Neural cell (in vitro differentiated cells): ENCODE results near the gene AGBL4. TPM values are rescaled to one million over a fixed set of nuclear protein-coding genes. Genes with fewer than 3 reads are reported as not detected.

ENCODE experiments used
- H2AFZ ChIP-seq: fragments of 200-600, 300-800 bp; sonication (generic), shearing (Covaris generic); 2 replicates; pipeline ENCODE4 v1.6.0; 2014; ENCODE audit warnings: low read depth, mild to moderate bottlenecking, antibody characterized with exemption, low read length, moderate library complexity
- H3F3A ChIP-seq: fragments of 200-600 bp; shearing (Covaris generic); 2 replicates; pipeline ENCODE4 v1.6.1; 2016; ENCODE audit warnings: mild to moderate bottlenecking, moderate library complexity, mixed read lengths, antibody characterized with exemption, low read length; ENCODE audit not compliant: insufficient read depth, poor library complexity, severe bottlenecking
- H3K27ac ChIP-seq: fragments of 200-600, 300-800 bp; sonication (generic), shearing (Covaris generic); 2 replicates; pipeline ENCODE4 v1.5.1; 2014; ENCODE audit warnings: mild to moderate bottlenecking, low read length, moderate library complexity
- H3K27me3 ChIP-seq: fragments of 300-800, 200-600 bp; sonication (generic), shearing (Covaris generic); 2 replicates; pipeline ENCODE4 v1.6.0; 2014; ENCODE audit warnings: mild to moderate bottlenecking, low read depth, low read length, moderate library complexity; ENCODE audit not compliant: insufficient read depth
- H3K36me3 ChIP-seq: fragments of 300-800, 200-600 bp; sonication (generic), shearing (Covaris generic); 2 replicates; pipeline ENCODE4 v1.5.1; 2014; ENCODE audit warnings: mild to moderate bottlenecking, antibody characterized with exemption, low read length, moderate library complexity; ENCODE audit not compliant: insufficient read depth
- H3K4me2 ChIP-seq: fragments of 300-800, 200-600 bp; sonication (generic), shearing (Covaris generic); 2 replicates; pipeline ENCODE4 v1.6.0; 2014; ENCODE audit warnings: mild to moderate bottlenecking, low read length
- H3K4me3 ChIP-seq: fragments of 300-800, 200-600 bp; sonication (generic), shearing (Covaris generic); 2 replicates; pipeline ENCODE4 v1.5.1; 2014; ENCODE audit warnings: mild to moderate bottlenecking, low read length, moderate library complexity
- H3K79me2 ChIP-seq: fragments of 200-600 bp; shearing (Covaris generic); replicated peaks from 2 replicates; pipeline ENCODE4 v1.6.0; 2014; ENCODE audit warnings: mild to moderate bottlenecking, low read length, moderate library complexity; ENCODE audit not compliant: insufficient read depth
- H3K9ac ChIP-seq: fragments of 300-800, 200-600 bp; sonication (generic), shearing (Covaris generic); 2 replicates; pipeline ENCODE4 v1.6.1; 2016; ENCODE audit warnings: mild to moderate bottlenecking, low read length, mixed read lengths
- H3K9me2 ChIP-seq: fragments of 200-600 bp; shearing (Covaris generic); 2 replicates; pipeline ENCODE4 v1.6.1; 2016; ENCODE audit warnings: mild to moderate bottlenecking, low read length, mixed read lengths; ENCODE audit not compliant: insufficient read depth
- H3K9me3 ChIP-seq: fragments of 200-600, 300-800 bp; sonication (generic), shearing (Covaris generic); 2 replicates; pipeline ENCODE4 v1.6.1; 2016; ENCODE audit warnings: mild to moderate bottlenecking, mixed run types, low read length, moderate library complexity, mixed read lengths
- H4K20me1 ChIP-seq: fragments of 200-600 bp; shearing (Covaris generic); 2 replicates; pipeline ENCODE4 v1.6.1; 2016; ENCODE audit warnings: mild to moderate bottlenecking, mixed run types; ENCODE audit not compliant: insufficient read depth
- CTCF ChIP-seq: fragments of 450-650 bp; IDR thresholded peaks from 2 replicates; pipeline ENCODE4 v1.5.1; 2014; ENCODE audit warnings: antibody characterized with exemption, mild to moderate bottlenecking, moderate library complexity; ENCODE audit not compliant: poor library complexity, severe bottlenecking
- EP300 ChIP-seq: fragments of 450-650 bp; conservative IDR thresholded peaks from 2 replicates; pipeline ENCODE4 v1.6.1; 2014; ENCODE audit warnings: antibody characterized with exemption, mild to moderate bottlenecking, moderate library complexity; ENCODE audit not compliant: poor library complexity, severe bottlenecking
- EZH2 ChIP-seq: fragments of 200-600, 300-800 bp; shearing (Covaris generic), sonication (generic); IDR thresholded peaks from 2 replicates; pipeline ENCODE4 v1.6.1; 2014; ENCODE audit warnings: antibody characterized with exemption, low read length, borderline replicate concordance, mild to moderate bottlenecking; ENCODE audit not compliant: insufficient read depth, poor library complexity, severe bottlenecking
- MXI1 ChIP-seq: fragments of 450-650 bp; conservative IDR thresholded peaks from 2 replicates; pipeline ENCODE4 v1.6.1; 2014; ENCODE audit warnings: antibody characterized with exemption, mild to moderate bottlenecking; ENCODE audit not compliant: poor library complexity, severe bottlenecking
- POLR2AphosphoS5 ChIP-seq: IDR thresholded peaks from 2 replicates; pipeline ENCODE4 v1.6.1; 2012
- RAD21 ChIP-seq: fragments of 450-650 bp; conservative IDR thresholded peaks from 2 replicates; pipeline ENCODE4 v1.6.1; 2014; ENCODE audit warnings: antibody characterized with exemption, mild to moderate bottlenecking, moderate library complexity
- REST ChIP-seq: IDR thresholded peaks from 2 replicates; pipeline ENCODE4 v1.6.1; 2012; ENCODE audit warnings: borderline replicate concordance
- SMC3 ChIP-seq: fragments of 450-650 bp; conservative IDR thresholded peaks from 2 replicates; pipeline ENCODE4 v1.6.1; 2014; ENCODE audit warnings: antibody characterized with exemption, mild to moderate bottlenecking, moderate library complexity; ENCODE audit not compliant: poor library complexity
- TAF1 ChIP-seq: IDR thresholded peaks from 2 replicates; pipeline ENCODE4 v1.6.1; 2012; ENCODE audit warnings: low read depth
- polyA plus RNA-seq: library from polyadenylated mRNA; depleted of rRNA; stranded (reverse); fragments of >200 nt; gene quantifications from 2 replicates; pipeline ENCODE4 v1.2.3, GENCODE V29; 2014

Gene AGBL4
- polyA plus RNA-seq, 1 donor from 2014 or later: 1.3 TPM

GRCh38 chr1:48627486-48627885, 1396.3 kb downstream of the AGBL4 start:
- TF ChIP-seq EP300: peak; percentile 81
- no peak for TF ChIP-seq TAF1
- peak; percentile 44 for TF ChIP-seq POLR2AphosphoS5
- peak overlapping the region; percentile 61 for H2AFZ ChIP-seq
- H3K4me2 ChIP-seq: peak overlapping the region; percentile 68
- H3K27ac ChIP-seq: peak overlapping the region; percentile 78
- H3F3A ChIP-seq: no peaks in the 10 kb centered on the region
- H3K4me3 ChIP-seq: peak overlapping the region; percentile 49
- no peaks in the 10 kb centered on the region for H3K9me2 ChIP-seq
- no peaks in the 10 kb centered on the region for H3K79me2 ChIP-seq
- no peaks in the 10 kb centered on the region for H3K9me3 ChIP-seq
- no peaks in the 10 kb centered on the region for H3K36me3 ChIP-seq
- H3K27me3 ChIP-seq: no peaks in the 10 kb centered on the region
- no peaks in the 10 kb centered on the region for H4K20me1 ChIP-seq
- H3K9ac ChIP-seq: peak overlapping the region; percentile 58

GRCh38 chr1:48619539-48619938, 1404.2 kb downstream of the AGBL4 start:
- no peaks in the 10 kb centered on the region for H3K36me3 ChIP-seq
- H3K9ac ChIP-seq: no peak overlapping the region
- no peaks in the 10 kb centered on the region for H3K79me2 ChIP-seq
- H3F3A ChIP-seq: no peaks in the 10 kb centered on the region
- H3K27ac ChIP-seq: no peak overlapping the region
- TF ChIP-seq EZH2 (no peak), TAF1 (no peak), POLR2AphosphoS5 (no peak), CTCF (no peak), EP300 (no peak)
- H3K4me2 ChIP-seq: no peak overlapping the region
- H3K9me2 ChIP-seq: no peaks in the 10 kb centered on the region
- no peaks in the 10 kb centered on the region for H3K9me3 ChIP-seq
- H3K27me3 ChIP-seq: no peaks in the 10 kb centered on the region
- H2AFZ ChIP-seq: no peak overlapping the region
- H4K20me1 ChIP-seq: no peaks in the 10 kb centered on the region
- H3K4me3 ChIP-seq: no peak overlapping the region

GRCh38 chr1:48617252-48617651, 1406.5 kb downstream of the AGBL4 start:
- H3K36me3 ChIP-seq: no peaks in the 10 kb centered on the region
- H3F3A ChIP-seq: no peaks in the 10 kb centered on the region
- no peak overlapping the region for H3K27ac ChIP-seq
- H3K27me3 ChIP-seq: no peaks in the 10 kb centered on the region
- H3K4me2 ChIP-seq: no peak overlapping the region
- no peaks in the 10 kb centered on the region for H3K79me2 ChIP-seq
- H3K4me3 ChIP-seq: no peak overlapping the region
- no peaks in the 10 kb centered on the region for H3K9me3 ChIP-seq
- no peaks in the 10 kb centered on the region for H4K20me1 ChIP-seq
- H2AFZ ChIP-seq: no peak overlapping the region
- no peaks in the 10 kb centered on the region for H3K9me2 ChIP-seq
- H3K9ac ChIP-seq: no peak overlapping the region
- TF ChIP-seq EZH2: no peak

- no peak overlapping the region for H2AFZ ChIP-seq
- H3K27ac ChIP-seq: no peak overlapping the region
- no peak overlapping the region for H3K4me2 ChIP-seq
- H3K9me2 ChIP-seq: no peaks in the 10 kb centered on the region
- TF ChIP-seq RAD21: no peak
- no peak for TF ChIP-seq SMC3
- TF ChIP-seq REST: no peak
- TF ChIP-seq EZH2: no peak
- TF ChIP-seq POLR2AphosphoS5: no peak
- no peak for TF ChIP-seq EP300
- no peak for TF ChIP-seq TAF1
- no peak for TF ChIP-seq MXI1
- no peak for TF ChIP-seq CTCF
- no peaks in the 10 kb centered on the region for H4K20me1 ChIP-seq
- no peak overlapping the region for H3K9ac ChIP-seq
- H3K4me3 ChIP-seq: no peak overlapping the region
- H3F3A ChIP-seq: no peaks in the 10 kb centered on the region
- H3K27me3 ChIP-seq: no peaks in the 10 kb centered on the region
- no peaks in the 10 kb centered on the region for H3K36me3 ChIP-seq
- no peaks in the 10 kb centered on the region for H3K79me2 ChIP-seq
- no peaks in the 10 kb centered on the region for H3K9me3 ChIP-seq
These were observed 1407.0 kb downstream of the AGBL4 start for GRCh38 chr1:48616710-48617109.
